AG09319 (cell line): Measurements from ENCODE around the gene MYO18A.
"Not testable (repeated sequence)": the region's sequence is repeated elsewhere in the genome, so short reads cannot be mapped to it uniquely, and the experiment has no call there.

ENCODE experiments used
- DNase-seq: peaks from one replicate; pipeline ENCODE4 v3.0.0-alpha.2; 2010; ENCODE audit warnings: low read depth; ENCODE audit errors: extremely low read depth
- CTCF ChIP-seq: IDR thresholded peaks from 2 replicates; pipeline ENCODE4 v1.5.1; 2011; ENCODE audit warnings: low read depth, mild to moderate bottlenecking, inconsistent platforms, low read length, moderate library complexity

The MYO18A gene

GRCh38 chr17:29205047-29205446 lies 24.8 kb upstream of the MYO18A start:
- TF ChIP-seq CTCF: no peak
- no peak for DNase-seq

GRCh38 chr17:29204068-29204804 lies 24.0 kb upstream of the MYO18A start:
- not testable (repeated sequence) for DNase-seq

GRCh38 chr17:29197516-29198272 lies 17.5 kb upstream of the MYO18A start:
- TF ChIP-seq CTCF: no peak
- DNase-seq: no peak

GRCh38 chr17:29196769-29197515 lies 16.7 kb upstream of the MYO18A start:
- DNase-seq: no peak
- no peak for TF ChIP-seq CTCF

- no peak for TF ChIP-seq CTCF
- no peak for DNase-seq
These were observed 15.4 kb upstream of the MYO18A start for GRCh38 chr17:29195465-29196081.

GRCh38 chr17:29194669-29195068 lies 14.5 kb upstream of the MYO18A start:
- DNase-seq: no peak
- TF ChIP-seq CTCF: no peak

- TF ChIP-seq CTCF: no peak
- DNase-seq: no peak
These were observed 12.9 kb upstream of the MYO18A start for GRCh38 chr17:29193146-29193545.
